Neural progenitor cell (in vitro differentiated cells): ENCODE data around the gene SERP2. TPM values are rescaled to one million over a fixed set of nuclear protein-coding genes. Genes with fewer than 3 reads are reported as not detected.
A peak's percentile ranks its signal among the peaks of the same experiment; 100 is the strongest.

Experiments
- DNase-seq: peaks from one replicate; pipeline ENCODE4 v3.0.0-alpha.2; 2016; ENCODE audit warnings: low spot score
- H2AFZ ChIP-seq: fragments of 200-600 bp; sonication (generic); replicated peaks from 2 replicates; pipeline ENCODE4 v1.6.1; 2016; ENCODE audit warnings: antibody characterized with exemption
- H3F3A ChIP-seq: fragments of 200-600 bp; sonication (generic); 2 replicates; pipeline ENCODE4 v1.6.1; 2016; ENCODE audit warnings: antibody characterized with exemption, low read depth
- H3K27ac ChIP-seq: fragments of 200-600 bp; sonication (generic); 2 replicates; pipeline ENCODE4 v1.5.1; 2016; ENCODE audit warnings: mild to moderate bottlenecking
- H3K27me3 ChIP-seq: fragments of 200-600 bp; sonication (generic); 2 replicates; pipeline ENCODE4 v1.6.1; 2016; ENCODE audit warnings: mild to moderate bottlenecking, moderate library complexity
- H3K36me3 ChIP-seq: fragments of 200-600 bp; sonication (generic); 2 replicates; pipeline ENCODE4 v1.5.1; 2016
- H3K4me1 ChIP-seq: fragments of 200-600 bp; sonication (generic); 2 replicates; pipeline ENCODE4 v1.6.1; 2016; ENCODE audit warnings: mixed run types
- H3K4me2 ChIP-seq: fragments of 200-600 bp; sonication (generic); 2 replicates; pipeline ENCODE4 v1.6.1; 2016
- H3K4me3 ChIP-seq: fragments of 200-600 bp; sonication (generic); 2 replicates; pipeline ENCODE4 v1.5.1; 2016
- H3K79me2 ChIP-seq: fragments of 200-600 bp; sonication (generic); 2 replicates; pipeline ENCODE4 v1.6.1; 2016; ENCODE audit warnings: low read depth
- H3K9ac ChIP-seq: fragments of 200-600 bp; sonication (generic); 2 replicates; pipeline ENCODE4 v1.6.1; 2016
- H3K9me3 ChIP-seq: fragments of 200-600 bp; sonication (generic); 2 replicates; pipeline ENCODE4 v1.5.1; 2016; ENCODE audit warnings: low read depth
- H4K20me1 ChIP-seq: fragments of 200-600 bp; sonication (generic); 2 replicates; pipeline ENCODE4 v1.6.1; 2016; ENCODE audit warnings: low read depth
- H3K27ac Mint-ChIP-seq: 3 replicates; pipeline ENCODE4 v1.8.0; 2021; ENCODE audit warnings: mixed read lengths
- H3K27me3 Mint-ChIP-seq: 2 replicates; pipeline ENCODE4 v1.8.0; 2022; ENCODE audit warnings: low read depth, mild to moderate bottlenecking, inconsistent platforms, moderate library complexity, mixed read lengths; ENCODE audit not compliant: insufficient read depth
- H3K36me3 Mint-ChIP-seq: 3 replicates; pipeline ENCODE4 v1.8.0; 2021; ENCODE audit warnings: mixed read lengths
- H3K4me1 Mint-ChIP-seq: 3 replicates; pipeline ENCODE4 v1.8.0; 2021; ENCODE audit warnings: mixed read lengths
- H3K4me3 Mint-ChIP-seq: 3 replicates; pipeline ENCODE4 v1.8.0; 2021; ENCODE audit warnings: mild to moderate bottlenecking, moderate library complexity, mixed read lengths
- H3K9me3 Mint-ChIP-seq: 3 replicates; pipeline ENCODE4 v1.8.0; 2020; ENCODE audit warnings: mixed read lengths
- EZH2 ChIP-seq: fragments of 200-600 bp; sonication (generic); IDR thresholded peaks from 2 replicates; pipeline ENCODE4 v1.6.1; 2017; ENCODE audit warnings: antibody characterized with exemption, mild to moderate bottlenecking, moderate library complexity
- EZH2phosphoT487 ChIP-seq: fragments of 200-600 bp; sonication (generic); IDR thresholded peaks from 2 replicates; pipeline ENCODE4 v1.6.1; 2017; ENCODE audit warnings: antibody characterized with exemption
- total RNA-seq: library from RNA; depleted of rRNA; stranded (reverse); fragments of >200 nt; gene quantifications from 2 replicates; pipeline ENCODE4 v1.2.3, GENCODE V29; 2015; ENCODE audit warnings: low replicate concordance
- TF ChIP-seq, protein P1 (sequence below): fragments of 200-600 bp; sonication (generic); IDR thresholded peaks from 2 replicates; pipeline ENCODE4 v1.5.1; 2017; ENCODE audit warnings: antibody characterized with exemption, mild to moderate bottlenecking

Gene SERP2
- total RNA-seq, 1 donor from 2014 or later: 8.1 TPM

DNA sequence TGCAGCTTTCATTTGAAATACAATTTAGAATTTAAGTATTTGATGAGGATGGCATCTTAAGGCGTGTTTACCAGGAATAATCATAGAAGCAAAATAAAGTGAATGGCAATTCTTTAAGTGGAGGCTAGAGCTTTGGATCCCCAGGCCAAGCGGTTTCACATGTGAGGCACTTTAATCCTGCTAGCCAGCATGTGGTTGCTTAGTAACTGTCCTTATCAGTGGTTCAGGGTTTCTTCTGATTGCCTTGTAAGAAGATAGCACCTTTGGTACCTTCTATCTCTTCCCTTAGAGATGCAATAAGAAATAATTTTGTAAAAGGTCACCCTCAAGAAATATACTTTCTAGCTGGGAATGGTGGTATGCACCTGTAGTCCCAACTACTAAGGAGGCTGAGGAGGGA lies 38.9 kb upstream of the SERP2 start:
- Mint-ChIP-seq H3K4me3 (no peak overlapping the region), H3K4me1 (peaks cover 39% of the 10 kb centered on the region), H3K27me3 (peaks cover 3% of the 10 kb centered on the region), H3K9me3 (peaks cover 8% of the 10 kb centered on the region), H3K27ac (no peak overlapping the region), H3K36me3 (no peaks in the 10 kb centered on the region)
- H2AFZ ChIP-seq: no peak overlapping the region
- peaks cover 14% of the 10 kb centered on the region for H3K4me1 ChIP-seq
- H3K9me3 ChIP-seq: no peaks in the 10 kb centered on the region
- no peaks in the 10 kb centered on the region for H4K20me1 ChIP-seq
- no peaks in the 10 kb centered on the region for H3K27me3 ChIP-seq
- no peak overlapping the region for H3K4me2 ChIP-seq
- peak; percentile 8 for DNase-seq
- no peak overlapping the region for H3K27ac ChIP-seq
- no peak overlapping the region for H3K9ac ChIP-seq
- TF ChIP-seq, protein P1, sequence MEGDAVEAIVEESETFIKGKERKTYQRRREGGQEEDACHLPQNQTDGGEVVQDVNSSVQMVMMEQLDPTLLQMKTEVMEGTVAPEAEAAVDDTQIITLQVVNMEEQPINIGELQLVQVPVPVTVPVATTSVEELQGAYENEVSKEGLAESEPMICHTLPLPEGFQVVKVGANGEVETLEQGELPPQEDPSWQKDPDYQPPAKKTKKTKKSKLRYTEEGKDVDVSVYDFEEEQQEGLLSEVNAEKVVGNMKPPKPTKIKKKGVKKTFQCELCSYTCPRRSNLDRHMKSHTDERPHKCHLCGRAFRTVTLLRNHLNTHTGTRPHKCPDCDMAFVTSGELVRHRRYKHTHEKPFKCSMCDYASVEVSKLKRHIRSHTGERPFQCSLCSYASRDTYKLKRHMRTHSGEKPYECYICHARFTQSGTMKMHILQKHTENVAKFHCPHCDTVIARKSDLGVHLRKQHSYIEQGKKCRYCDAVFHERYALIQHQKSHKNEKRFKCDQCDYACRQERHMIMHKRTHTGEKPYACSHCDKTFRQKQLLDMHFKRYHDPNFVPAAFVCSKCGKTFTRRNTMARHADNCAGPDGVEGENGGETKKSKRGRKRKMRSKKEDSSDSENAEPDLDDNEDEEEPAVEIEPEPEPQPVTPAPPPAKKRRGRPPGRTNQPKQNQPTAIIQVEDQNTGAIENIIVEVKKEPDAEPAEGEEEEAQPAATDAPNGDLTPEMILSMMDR: no peak
- TF ChIP-seq EZH2phosphoT487 (no peak), EZH2 (no peak)
- H3F3A ChIP-seq: no peaks in the 10 kb centered on the region
- no peak overlapping the region for H3K4me3 ChIP-seq
- H3K79me2 ChIP-seq: no peaks in the 10 kb centered on the region
- no peaks in the 10 kb centered on the region for H3K36me3 ChIP-seq

DNA sequence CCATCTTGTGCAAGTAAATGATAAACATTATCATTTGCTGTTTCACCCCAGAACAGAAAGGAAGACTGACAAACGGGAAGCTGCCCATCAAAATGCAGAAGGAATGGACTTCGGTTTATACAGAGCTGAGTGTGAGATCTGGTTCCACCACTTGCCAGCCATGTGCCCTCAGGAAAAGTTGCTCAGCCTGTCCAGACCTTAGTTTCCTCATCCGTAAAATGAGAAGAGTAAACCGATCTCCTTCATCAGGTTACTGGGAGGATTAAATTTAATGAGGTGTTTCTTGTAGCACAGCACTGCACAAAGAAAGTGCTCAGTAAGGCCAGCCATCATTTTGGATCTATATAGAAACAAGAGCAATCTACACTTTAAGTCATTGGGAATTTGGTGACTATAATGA lies 36.7 kb upstream of the SERP2 start:
- Histone ChIP-seq H3K79me2 (no peaks in the 10 kb centered on the region), H3K9me3 (no peaks in the 10 kb centered on the region), H4K20me1 (no peaks in the 10 kb centered on the region), H3K9ac (no peak overlapping the region), H3K27ac (no peak overlapping the region), H2AFZ (no peak overlapping the region), H3K36me3 (no peaks in the 10 kb centered on the region), H3K4me2 (no peak overlapping the region), H3F3A (no peaks in the 10 kb centered on the region), H3K4me1 (peaks cover 10% of the 10 kb centered on the region), H3K27me3 (no peaks in the 10 kb centered on the region), H3K4me3 (no peak overlapping the region)
- Mint-ChIP-seq H3K4me3 (no peak overlapping the region), H3K27ac (no peak overlapping the region), H3K9me3 (peaks cover 3% of the 10 kb centered on the region), H3K4me1 (peaks cover 26% of the 10 kb centered on the region), H3K36me3 (no peaks in the 10 kb centered on the region), H3K27me3 (no peaks in the 10 kb centered on the region)
- TF ChIP-seq EZH2phosphoT487 (no peak), EZH2 (no peak)
- TF ChIP-seq, protein P1: no peak
- DNase-seq: no peak

DNA sequence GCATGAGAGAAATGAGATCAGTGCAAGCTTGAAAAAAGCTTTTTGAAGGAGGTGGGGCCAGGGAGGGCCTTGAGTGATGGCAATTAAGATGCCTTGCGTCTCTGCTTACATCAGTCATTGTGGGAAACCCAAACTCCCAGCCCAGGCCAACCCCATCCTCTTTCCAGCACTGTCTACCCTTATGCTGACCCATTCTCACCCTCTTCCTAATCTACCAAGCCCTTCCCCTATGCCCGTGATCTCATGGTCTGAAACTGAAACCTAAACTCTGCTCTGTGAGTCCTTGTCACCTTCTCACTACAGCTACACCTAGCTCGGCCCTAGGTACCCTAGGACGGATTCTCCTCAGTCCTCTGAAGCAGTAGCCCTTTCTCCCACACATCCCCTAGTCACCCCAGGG lies 36.0 kb upstream of the SERP2 start:
- Mint-ChIP-seq H3K4me1 (peaks cover 20% of the 10 kb centered on the region), H3K4me3 (no peak overlapping the region), H3K36me3 (no peaks in the 10 kb centered on the region), H3K27ac (no peak overlapping the region), H3K9me3 (peaks cover 8% of the 10 kb centered on the region), H3K27me3 (no peaks in the 10 kb centered on the region)
- H3K9me3 ChIP-seq: no peaks in the 10 kb centered on the region
- H3K79me2 ChIP-seq: no peaks in the 10 kb centered on the region
- no peak overlapping the region for H3K27ac ChIP-seq
- no peak overlapping the region for H3K9ac ChIP-seq
- H2AFZ ChIP-seq: no peak overlapping the region
- no peaks in the 10 kb centered on the region for H3F3A ChIP-seq
- no peaks in the 10 kb centered on the region for H3K27me3 ChIP-seq
- no peak for TF ChIP-seq EZH2phosphoT487
- no peak for TF ChIP-seq EZH2
- TF ChIP-seq, protein P1: no peak
- H3K4me2 ChIP-seq: no peak overlapping the region
- no peak overlapping the region for H3K4me3 ChIP-seq
- H4K20me1 ChIP-seq: no peaks in the 10 kb centered on the region
- peaks cover 4% of the 10 kb centered on the region for H3K4me1 ChIP-seq
- H3K36me3 ChIP-seq: no peaks in the 10 kb centered on the region
- no peak for DNase-seq
